K562 (cell line): ENCODE measurements around the gene TSPAN11.

Experiments
- CTCF ChIP-seq, 3 experiments: IDR thresholded peaks in 2 of 3; conservative IDR thresholded peaks in 1 of 3; 2 replicates each; pipeline ENCODE4 v1.5.1; 2011 to 2012; ENCODE audit warnings: low read length in 3 of 3, mild to moderate bottlenecking in 3 of 3, control low read depth in 2 of 3, improper control_type of control experiment in 1 of 3, inconsistent platforms in 1 of 3, low read depth in 1 of 3, mixed read lengths in 1 of 3, moderate library complexity in 1 of 3; ENCODE audit not compliant: insufficient read depth in 2 of 3
- JUND ChIP-seq, 2 experiments: IDR thresholded peaks; 2 replicates in 1 of 2; 3 replicates in 1 of 2; pipeline ENCODE4 v1.6.1; 2011; ENCODE audit warnings: borderline replicate concordance in 2 of 2, low read depth in 2 of 2, low read length in 2 of 2, improper control_type of control experiment in 1 of 2, missing biosample characterization in 1 of 2, missing genetic modification characterization in 1 of 2, missing genetic modification reagents in 1 of 2
- KHSRP ChIP-seq: fragments of 450-650 bp; IDR thresholded peaks from 2 replicates; pipeline ENCODE4 v1.6.1; 2017
- NELFE ChIP-seq: IDR thresholded peaks from 2 replicates; pipeline ENCODE4 v1.6.1; 2011; ENCODE audit warnings: mild to moderate bottlenecking; ENCODE audit not compliant: insufficient read depth, insufficient read length
- POLR2AphosphoS5 ChIP-seq: IDR thresholded peaks from 2 replicates; pipeline ENCODE4 v1.6.1; 2011; ENCODE audit warnings: mild to moderate bottlenecking, low read depth, low read length, moderate library complexity; ENCODE audit not compliant: control insufficient read depth, insufficient read depth
- POLR3G ChIP-seq: IDR thresholded peaks from 2 replicates; pipeline ENCODE4 v1.6.1; 2011; ENCODE audit not compliant: insufficient read length, insufficient replicate concordance; ENCODE audit errors: extremely low read depth
- PRMT5 ChIP-seq: sonication (generic); formaldehyde crosslinking; IDR thresholded peaks from 2 replicates; pipeline ENCODE4 v1.5.0; 2020; ENCODE audit warnings: missing genetic modification reagents
- RBBP5 ChIP-seq: fragments of 200-600 bp; sonication (generic); IDR thresholded peaks from 2 replicates; pipeline ENCODE4 v1.6.1; 2012; ENCODE audit warnings: borderline replicate concordance, mild to moderate bottlenecking, low read length, control low read depth, inconsistent platforms; ENCODE audit not compliant: insufficient read depth, poor library complexity, severe bottlenecking
- SP1 ChIP-seq: sonication (generic); formaldehyde crosslinking; IDR thresholded peaks from 2 replicates; pipeline ENCODE4 v1.8.1; 2022; ENCODE audit warnings: mild to moderate bottlenecking, missing genetic modification reagents
- U2AF1 ChIP-seq: fragments of 200-400 bp; formaldehyde crosslinking; optimal IDR thresholded peaks from 2 replicates; pipeline ENCODE3; 2017; ENCODE audit warnings: mild to moderate bottlenecking, low read depth, low read length, moderate library complexity
- ZC3H4 ChIP-seq: sonication (generic); formaldehyde crosslinking; IDR thresholded peaks from 2 replicates; pipeline ENCODE4 v1.9.0; 2021; ENCODE audit warnings: missing genetic modification reagents, borderline replicate concordance
- ZNF644 ChIP-seq: fragments of 200-800 bp; sonication (Bioruptor generic); IDR thresholded peaks from 2 replicates; pipeline ENCODE4 v1.6.1; 2016; ENCODE audit warnings: low read depth, missing genetic modification characterization, missing compliant biosample characterization

- TF ChIP-seq RBBP5: no peak
- TF ChIP-seq PRMT5 (CRISPR knock-in tag): no peak
- no peak for TF ChIP-seq POLR3G
- no peak for TF ChIP-seq ZC3H4 (CRISPR knock-in tag)
- TF ChIP-seq SP1: no peak
- no peak for TF ChIP-seq CTCF (IDR thresholded peaks at IDR 0.05 in 2 of 3, conservative IDR thresholded peaks at IDR 0.05 in 1 of 3; ENCODE audit: insufficient read depth in 2 of 3, low read depth in 1 of 3, low read length in 3 of 3)
- TF ChIP-seq KHSRP: no peak
- no peak for TF ChIP-seq ZNF644
- no peak for TF ChIP-seq U2AF1
- TF ChIP-seq JUND (IDR thresholded peaks at IDR 0.05; ENCODE audit: borderline replicate concordance, low read depth, low read length): no peak
- TF ChIP-seq JUND (tag; IDR thresholded peaks at IDR 0.05; ENCODE audit: borderline replicate concordance, low read depth, low read length): no peak
- TF ChIP-seq POLR2AphosphoS5: no peak
- TF ChIP-seq NELFE: no peak
These were observed 3.7 kb downstream of the TSPAN11 start for GRCh38 chr12:30930238-30930637.
